GM13977 (cell line): ENCODE measurements around the gene ADH1A.
"Not testable (repeated sequence)": the region's sequence is repeated elsewhere in the genome, so short reads cannot be mapped to it uniquely, and the experiment has no call there.

Source experiments
- DNase-seq: peaks from one replicate; pipeline ENCODE4 v3.0.0; 2012; ENCODE audit warnings: low spot score
- CTCF ChIP-seq: IDR thresholded peaks from 2 replicates; pipeline ENCODE4 v1.5.1; 2012; ENCODE audit warnings: mild to moderate bottlenecking, control low read depth; ENCODE audit not compliant: insufficient read depth; ENCODE audit errors: extremely low read depth, missing control alignments
- in situ Hi-C: fragments of 300-500 bp; cut with MboI; formaldehyde crosslinking; loops from one replicate; pipeline ENCODE4 v1.12.0; 2022; ENCODE audit warnings: low sequenced_read_pairs, low pct_unique_long_range_greater_than_20kb, mixed read lengths, inconsistent platforms; ENCODE audit not compliant: unreplicated experiment

The ADH1A gene

GRCh38 chr4:99324979-99325378 lies 34.2 kb upstream of the ADH1A start:
- no peak for TF ChIP-seq CTCF
- DNase-seq: no peak
- in situ Hi-C loops: no loop called here

DNA sequence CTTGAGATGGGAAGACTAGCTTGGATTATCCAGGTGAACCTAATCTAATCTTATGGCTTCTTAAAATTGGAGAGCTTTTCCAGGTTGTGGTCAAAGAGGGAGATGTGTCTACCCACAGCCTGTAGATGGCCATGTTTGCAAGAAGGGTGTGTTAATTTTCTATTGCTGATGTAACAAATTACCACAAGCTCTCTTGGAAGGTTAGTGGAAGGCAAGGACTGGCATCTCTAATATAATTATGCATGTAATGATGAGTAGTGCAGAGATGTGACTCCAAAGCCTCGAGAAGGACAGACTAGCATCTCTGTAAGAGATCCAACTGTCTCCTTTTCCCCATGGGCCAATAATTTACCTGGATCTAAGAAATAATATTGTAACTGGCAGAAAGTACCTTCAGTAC lies 33.6 kb upstream of the ADH1A start:
- in situ Hi-C loops: no loop called here
- no peak for DNase-seq
- no peak for TF ChIP-seq CTCF

DNA sequence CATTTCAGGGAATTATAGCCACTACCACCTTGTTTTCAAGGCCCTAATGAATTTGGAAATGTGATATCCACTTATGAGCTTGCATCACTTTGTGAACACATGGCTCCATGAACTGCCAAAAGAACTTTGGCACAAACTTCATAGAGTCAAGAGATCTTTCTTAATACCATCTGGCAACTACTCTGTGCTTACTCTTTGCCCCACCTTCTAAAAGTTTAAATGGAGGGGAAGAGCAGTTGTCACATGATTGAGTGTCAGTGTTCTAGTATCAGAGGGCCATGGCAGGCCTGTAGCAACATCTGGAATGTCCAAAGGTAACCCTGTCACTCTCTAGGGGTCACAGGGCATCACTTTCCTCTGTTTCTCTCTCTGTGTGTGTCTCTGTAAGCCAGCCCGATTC lies 33.0 kb upstream of the ADH1A start:
- DNase-seq: no peak
- in situ Hi-C loops: no loop called here
- TF ChIP-seq CTCF: no peak

- TF ChIP-seq CTCF: no peak
- DNase-seq: no peak
- in situ Hi-C loops: no loop called here
Observed at GRCh38 chr4:99321241-99322191, 30.7 kb upstream of the ADH1A start, which contains the start of gene ADH1B. Gene ADH1B (minus strand): TSS chr4:99321401. CDS start chr4:99321331, 70 bp downstream.

DNA sequence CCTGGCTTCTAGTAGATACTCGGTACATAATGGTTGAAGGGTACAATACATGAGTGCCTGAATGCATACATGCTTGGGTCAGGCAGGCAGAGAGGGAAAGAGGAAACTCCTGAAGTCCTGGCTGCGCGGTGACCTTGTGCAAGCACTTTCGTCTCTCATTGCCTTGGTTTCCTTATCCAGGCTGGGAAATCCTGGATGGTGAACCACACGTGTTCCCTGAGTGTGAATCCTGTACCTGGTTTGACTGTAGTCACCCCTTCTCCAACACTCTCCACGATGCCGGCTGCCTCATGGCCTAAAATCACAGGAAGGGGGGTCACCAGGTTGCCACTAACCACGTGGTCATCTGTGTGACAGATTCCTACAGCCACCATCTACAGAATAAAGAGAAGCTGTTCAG lies 27.0 kb upstream of the ADH1A start:
- in situ Hi-C loops, DNase-seq: not testable (repeated sequence)

GRCh38 chr4:99317354-99317753 lies 26.6 kb upstream of the ADH1A start:
- in situ Hi-C loops: no loop called here

More at GRCh38 chr4:99317354-99317753, 26.6 kb upstream of the ADH1A start:
- DNase-seq: no peak
- no peak for TF ChIP-seq CTCF
